ENCODE measurements around the gene CREG1. TPM values are rescaled to one million over a fixed set of nuclear protein-coding genes. Genes with fewer than 3 reads are reported as not detected.
"Not testable (repeated sequence)": the region's sequence is repeated elsewhere in the genome, so short reads cannot be mapped to it uniquely, and the experiment has no call there.

CREG1 gene
- total RNA-seq, 2 experiments from 2014 or later, result 19.5 TPM

DNA sequence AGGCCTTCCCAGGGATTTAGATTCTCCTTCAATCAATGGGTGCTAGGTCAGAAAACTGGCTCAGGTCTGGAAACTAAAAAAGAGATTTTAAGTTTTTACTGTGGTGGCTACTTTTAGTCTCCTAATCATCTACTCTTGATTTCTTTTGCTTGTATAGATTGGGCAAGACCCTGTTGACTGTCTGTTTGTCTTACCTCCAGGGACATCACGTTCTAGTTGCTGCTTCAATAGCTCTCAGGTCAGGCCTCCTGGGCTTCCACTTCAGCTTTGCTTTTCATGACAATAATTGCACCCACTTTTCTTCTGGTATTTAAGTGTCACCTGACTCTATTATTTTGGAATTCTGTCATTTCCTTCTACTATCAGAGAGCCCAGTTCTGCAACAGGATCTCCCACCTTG is 28.5 kb upstream of the CREG1 start:
- no peak for DNase-seq
- Mint-ChIP-seq H3K36me3 (ENCODE audit: low read depth) (no peaks in the 10 kb centered on the region), H3K27ac (no peak overlapping the region), H3K9me3 (no peaks in the 10 kb centered on the region), H3K4me1 (no peaks in the 10 kb centered on the region), H3K27me3 (peaks cover 7% of the 10 kb centered on the region), H3K4me3 (no peak overlapping the region)
- CTCF ChIA-PET, result no interaction called here
- POLR2A ChIA-PET, result no interaction called here

DNA sequence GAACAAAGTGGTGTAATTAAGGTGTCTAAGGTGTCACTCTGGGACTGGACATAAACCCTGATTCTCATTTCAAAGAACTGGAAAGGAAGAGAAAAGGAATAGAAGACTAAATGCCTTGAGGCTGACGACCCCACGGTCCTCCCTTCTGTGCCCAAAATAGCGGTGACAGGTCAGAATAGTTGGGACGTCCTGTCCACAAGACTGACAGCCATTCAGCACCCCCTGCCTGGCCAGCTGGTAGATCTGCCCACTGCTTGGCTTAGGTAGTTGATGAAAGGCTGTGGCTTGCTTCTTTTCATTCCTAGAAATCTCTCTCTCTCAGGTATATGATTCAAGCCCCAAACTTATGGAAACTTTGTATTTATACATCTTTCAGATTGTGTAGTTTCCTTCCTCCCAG is 26.4 kb upstream of the CREG1 start:
- ChIA-PET POLR2A (no interaction called here), CTCF (interaction anchor here (1.2 kb wide), 1 partner anchor 99 kb away, joined by 3 read pairs; no protein-coding TSS in a partner anchor)
- Mint-ChIP-seq H3K4me1 (no peaks in the 10 kb centered on the region), H3K9me3 (no peaks in the 10 kb centered on the region), H3K27me3 (peaks cover 18% of the 10 kb centered on the region), H3K36me3 (ENCODE audit: low read depth) (no peaks in the 10 kb centered on the region), H3K4me3 (no peak overlapping the region), H3K27ac (no peak overlapping the region)
- no peak for DNase-seq

DNA sequence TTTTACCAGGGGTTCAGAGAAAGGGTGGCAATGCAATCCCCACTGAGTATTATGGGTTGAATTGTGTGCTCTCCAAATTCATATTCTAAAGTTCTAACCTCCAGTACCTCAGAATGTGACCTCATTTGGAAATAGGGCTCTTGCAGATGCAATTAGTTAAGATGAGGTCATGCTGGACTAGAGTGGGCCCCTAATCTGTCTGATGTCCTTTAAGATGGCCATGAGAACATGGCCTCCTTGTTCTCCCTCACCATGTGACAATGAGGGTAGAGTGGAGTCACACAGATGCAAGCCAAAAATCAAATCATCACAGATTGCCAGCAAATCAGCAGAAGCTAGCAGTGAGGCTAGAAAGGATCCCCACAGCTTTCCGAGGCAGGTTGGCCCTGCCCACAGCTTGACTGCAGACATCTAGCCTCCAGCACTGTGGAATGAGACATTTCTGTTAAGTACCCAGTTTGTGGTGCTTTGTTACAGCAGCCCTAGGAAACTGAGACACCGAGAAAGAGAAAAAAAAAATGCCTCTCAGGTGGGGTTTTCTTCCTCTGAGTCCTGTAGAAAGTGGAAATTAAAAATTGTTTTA is 25.5 kb upstream of the CREG1 start:
- H3K27me3 Mint-ChIP-seq, result peaks cover 18% of the 10 kb centered on the region
- no peak overlapping the region for H3K4me3 Mint-ChIP-seq
- no peaks in the 10 kb centered on the region for H3K9me3 Mint-ChIP-seq
- POLR2A ChIA-PET, result no interaction called here
- DNase-seq, result no peak
- H3K27ac Mint-ChIP-seq, result no peak overlapping the region
- CTCF ChIA-PET, result interaction anchor here (0.6 to 1.2 kb wide), 2 partner anchors 98 to 163 kb away, joined by 3 read pairs; no protein-coding TSS in a partner anchor
- no peaks in the 10 kb centered on the region for H3K4me1 Mint-ChIP-seq
- no peaks in the 10 kb centered on the region for H3K36me3 Mint-ChIP-seq (ENCODE audit: low read depth)

DNA sequence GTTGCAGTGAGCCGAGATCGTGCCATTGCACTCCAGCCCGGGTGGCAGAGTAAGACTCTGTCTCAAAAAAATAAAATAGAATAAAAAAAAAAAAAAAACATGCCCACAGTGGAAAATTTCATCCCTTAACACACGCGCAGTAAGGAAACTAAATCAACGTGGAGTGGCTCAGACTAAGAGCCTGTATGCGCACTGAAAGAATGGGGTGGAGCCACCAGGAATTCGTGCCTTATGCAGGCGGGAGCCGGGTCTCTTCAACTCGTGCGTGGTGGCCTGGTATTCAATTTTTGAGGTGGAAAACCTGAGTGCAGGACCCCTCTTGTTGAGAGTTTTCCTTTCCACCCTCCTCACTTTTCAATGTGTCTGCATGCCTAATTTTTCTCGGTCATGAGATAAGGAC is 22.1 kb upstream of the CREG1 start:
- Mint-ChIP-seq H3K36me3 (ENCODE audit: low read depth) (no peaks in the 10 kb centered on the region), H3K4me3 (no peak overlapping the region), H3K4me1 (no peaks in the 10 kb centered on the region), H3K27me3 (peaks cover 24% of the 10 kb centered on the region), H3K9me3 (peaks cover 5% of the 10 kb centered on the region), H3K27ac (no peak overlapping the region)
- POLR2A ChIA-PET, result no interaction called here
- DNase-seq, result no peak
- CTCF ChIA-PET, result no interaction called here

DNA sequence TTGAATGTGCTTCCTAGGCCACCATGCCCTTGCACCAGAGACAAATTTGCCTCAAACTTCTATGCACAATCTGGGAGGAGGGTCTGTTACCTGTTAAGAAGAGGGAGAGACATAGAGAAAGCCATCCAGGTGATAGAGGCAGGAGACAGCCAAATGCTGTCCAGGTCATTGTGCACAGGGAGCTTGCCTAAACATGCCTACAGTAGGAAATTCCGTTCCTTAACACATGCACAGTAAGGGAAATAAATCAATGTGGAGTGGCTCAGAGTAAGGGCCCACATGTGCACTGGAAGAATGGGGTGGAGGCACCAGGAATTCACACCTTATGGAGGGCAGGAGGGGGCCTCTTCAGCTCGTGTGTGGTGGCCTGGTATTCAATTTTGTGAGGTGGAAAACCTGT is 19.5 kb upstream of the CREG1 start:
- H3K27ac Mint-ChIP-seq, result no peak overlapping the region
- H3K4me3 Mint-ChIP-seq, result no peak overlapping the region
- no peaks in the 10 kb centered on the region for H3K4me1 Mint-ChIP-seq
- ChIA-PET CTCF (interaction anchor here (1.1 kb wide), 1 partner anchor 13 kb away, joined by 3 read pairs; no protein-coding TSS in a partner anchor), POLR2A (no interaction called here)
- peaks cover 25% of the 10 kb centered on the region for H3K27me3 Mint-ChIP-seq
- DNase-seq, result no peak
- peaks cover 7% of the 10 kb centered on the region for H3K9me3 Mint-ChIP-seq
- no peaks in the 10 kb centered on the region for H3K36me3 Mint-ChIP-seq (ENCODE audit: low read depth)

DNA sequence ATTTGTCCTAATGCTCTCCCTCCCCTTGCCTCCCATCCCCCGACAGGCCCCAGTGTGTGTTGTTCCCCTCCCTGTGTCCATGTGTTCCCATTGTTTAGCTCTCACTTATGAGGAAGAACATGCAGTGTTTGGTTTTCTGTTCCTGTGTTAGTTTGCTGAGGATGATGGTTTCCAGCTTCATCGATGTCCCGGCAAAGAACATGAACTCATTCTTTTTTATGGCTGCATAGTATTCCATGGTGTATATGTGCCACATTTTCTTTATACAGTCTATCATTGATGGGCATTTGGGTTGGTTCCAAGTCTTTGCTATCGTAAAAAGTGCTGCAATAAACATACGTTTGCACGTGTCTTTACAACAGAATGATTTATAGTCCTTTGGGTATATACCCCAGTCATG is 17.1 kb upstream of the CREG1 start:
- POLR2A ChIA-PET; H3K4me3 Mint-ChIP-seq; DNase-seq; H3K36me3 Mint-ChIP-seq (ENCODE audit: low read depth); H3K9me3 Mint-ChIP-seq; H3K4me1 Mint-ChIP-seq; H3K27ac Mint-ChIP-seq: not testable (repeated sequence)
- CTCF ChIA-PET, result interaction anchor here (1.1 kb wide), 1 partner anchor 14 kb away, joined by 3 read pairs; no protein-coding TSS in a partner anchor
- peaks cover 12% of the 10 kb centered on the region for H3K27me3 Mint-ChIP-seq

DNA sequence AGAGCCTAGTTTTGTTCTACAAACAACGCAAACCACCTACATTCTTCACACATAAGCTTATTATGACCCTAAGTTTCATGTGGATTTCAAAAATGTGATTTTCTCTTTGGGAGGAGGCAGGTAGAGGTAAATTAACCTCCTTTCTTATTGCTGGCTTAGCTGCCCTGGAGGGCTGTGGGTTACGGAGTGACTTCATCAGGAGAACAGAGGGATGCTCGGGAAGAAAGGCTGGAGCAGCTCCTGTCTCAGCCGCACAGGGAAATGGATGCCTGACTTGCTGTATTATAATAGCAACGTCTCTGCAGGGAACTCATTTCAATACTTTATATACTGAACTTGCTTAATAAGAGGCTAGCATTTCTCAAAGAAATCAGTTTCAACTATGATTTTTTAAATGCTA is 14.1 kb upstream of the CREG1 start:
- no peaks in the 10 kb centered on the region for H3K36me3 Mint-ChIP-seq (ENCODE audit: low read depth)
- no peak overlapping the region for H3K27ac Mint-ChIP-seq
- peaks cover 10% of the 10 kb centered on the region for H3K27me3 Mint-ChIP-seq
- DNase-seq, result no peak
- ChIA-PET POLR2A (no interaction called here), CTCF (interaction anchor here (1.4 kb wide), 1 partner anchor 12 kb away, joined by 4 read pairs; no protein-coding TSS in a partner anchor)
- H3K9me3 Mint-ChIP-seq, result peaks cover 3% of the 10 kb centered on the region
- H3K4me1 Mint-ChIP-seq, result peaks cover 6% of the 10 kb centered on the region
- no peak overlapping the region for H3K4me3 Mint-ChIP-seq

DNA sequence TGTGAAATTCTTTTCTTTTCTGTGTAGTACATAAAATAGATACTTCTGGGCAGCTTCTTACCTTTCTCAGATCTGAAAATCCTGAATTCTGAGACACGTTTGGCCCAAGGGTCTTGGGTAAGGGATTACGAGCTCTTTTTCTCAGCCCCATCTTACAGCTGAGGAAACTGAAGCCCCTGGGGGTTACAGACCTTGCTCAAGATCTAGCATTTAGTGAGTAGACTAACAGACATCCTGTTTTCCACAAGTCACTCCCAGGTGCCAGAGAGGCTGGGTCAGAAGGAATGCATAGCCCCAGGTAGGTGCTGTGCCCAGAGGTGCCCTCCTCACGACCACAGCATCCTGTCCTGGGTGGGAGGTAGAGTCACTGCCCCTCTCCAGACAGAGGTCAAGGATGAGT is 13.2 kb upstream of the CREG1 start:
- CTCF ChIA-PET, result interaction anchor here (1.4 kb wide), 1 partner anchor 11 kb away, joined by 4 read pairs; no protein-coding TSS in a partner anchor

DNA sequence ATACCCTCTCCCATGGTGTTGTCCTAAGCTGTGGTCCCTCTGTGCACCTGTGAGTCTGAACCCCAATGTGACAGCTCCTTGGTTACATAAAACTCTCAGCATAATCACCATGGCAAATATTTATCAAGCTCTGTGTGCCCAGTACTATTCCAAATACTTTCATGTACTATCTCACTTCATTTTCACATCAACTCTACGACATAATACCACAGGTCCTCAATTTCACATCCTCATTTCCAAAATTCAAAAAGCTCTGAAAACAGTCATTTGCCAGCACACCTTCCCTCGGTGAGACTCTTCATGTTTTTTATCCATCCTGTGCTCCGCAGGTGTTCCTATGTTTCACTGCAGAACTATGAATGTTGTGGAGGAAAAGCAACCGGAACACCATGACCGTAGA is 12.4 kb upstream of the CREG1 start:
- ChIA-PET CTCF (interaction anchor here (1.1 to 2.1 kb wide), 2 partner anchors 12 to 34 kb away, joined by 3 to 12 read pairs; partner anchors contain the start of gene CREG1), POLR2A (interaction anchor here (0.6 kb wide), 1 partner anchor 12 kb away, joined by 3 read pairs; the partner anchor contains the start of gene CREG1)
- Mint-ChIP-seq H3K9me3 (peaks cover 3% of the 10 kb centered on the region), H3K36me3 (ENCODE audit: low read depth) (no peaks in the 10 kb centered on the region), H3K27me3 (peaks cover 8% of the 10 kb centered on the region), H3K27ac (no peak overlapping the region), H3K4me1 (peaks cover 6% of the 10 kb centered on the region), H3K4me3 (no peak overlapping the region)
- DNase-seq, result no peak

More for the DNA sequence above, 13.2 kb upstream of the CREG1 start:
- no peak for DNase-seq
- H3K9me3 Mint-ChIP-seq, result peaks cover 3% of the 10 kb centered on the region
- POLR2A ChIA-PET, result no interaction called here
- H3K4me3 Mint-ChIP-seq, result no peak overlapping the region
- H3K27me3 Mint-ChIP-seq, result peaks cover 10% of the 10 kb centered on the region
- H3K4me1 Mint-ChIP-seq, result peaks cover 6% of the 10 kb centered on the region
- H3K36me3 Mint-ChIP-seq (ENCODE audit: low read depth), result no peaks in the 10 kb centered on the region
- no peak overlapping the region for H3K27ac Mint-ChIP-seq

DNA sequence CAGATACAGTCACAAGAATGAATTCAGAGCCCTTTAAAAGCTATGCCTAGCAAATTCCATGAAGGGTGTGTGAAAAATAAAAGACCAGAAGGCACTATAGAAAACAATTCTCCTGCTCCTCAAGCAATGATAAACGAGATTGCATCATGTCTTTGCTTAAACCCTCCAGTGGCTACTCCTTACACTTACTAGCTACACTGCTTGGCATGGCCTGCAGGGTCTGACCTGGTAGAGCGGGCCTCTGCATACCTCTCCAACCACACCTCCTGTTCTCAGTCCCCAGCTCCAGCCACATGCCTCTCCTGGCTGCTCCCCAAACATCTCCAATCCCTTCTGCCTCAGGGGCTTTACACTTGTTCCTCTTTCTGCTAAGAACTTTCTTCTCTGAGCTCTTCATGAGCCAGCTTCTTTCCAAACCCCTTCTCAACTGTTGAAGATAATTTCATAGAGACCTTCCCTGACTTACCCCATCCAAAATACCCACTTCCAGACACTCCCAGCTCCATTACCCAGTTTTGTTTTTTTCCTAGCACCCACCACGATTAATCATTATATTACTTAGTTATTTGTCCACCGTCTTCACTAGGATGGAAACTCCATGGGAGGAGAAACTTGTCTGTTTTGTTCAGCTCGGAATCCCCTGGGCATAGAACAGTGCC is 11.2 kb upstream of the CREG1 start:
- H3K4me3 Mint-ChIP-seq, result no peak overlapping the region
- no peak overlapping the region for H3K27ac Mint-ChIP-seq
- H3K4me1 Mint-ChIP-seq, result peaks cover 6% of the 10 kb centered on the region
- no peaks in the 10 kb centered on the region for H3K9me3 Mint-ChIP-seq
- no peaks in the 10 kb centered on the region for H3K36me3 Mint-ChIP-seq (ENCODE audit: low read depth)
- POLR2A ChIA-PET, result no interaction called here
- no peak for DNase-seq
- H3K27me3 Mint-ChIP-seq, result peaks cover 3% of the 10 kb centered on the region
- CTCF ChIA-PET, result interaction anchor here (0.9 to 2.1 kb wide), 5 partner anchors 9 to 506 kb away, joined by 3 to 12 read pairs (median 6); partner anchors contain the start of gene CREG1

DNA sequence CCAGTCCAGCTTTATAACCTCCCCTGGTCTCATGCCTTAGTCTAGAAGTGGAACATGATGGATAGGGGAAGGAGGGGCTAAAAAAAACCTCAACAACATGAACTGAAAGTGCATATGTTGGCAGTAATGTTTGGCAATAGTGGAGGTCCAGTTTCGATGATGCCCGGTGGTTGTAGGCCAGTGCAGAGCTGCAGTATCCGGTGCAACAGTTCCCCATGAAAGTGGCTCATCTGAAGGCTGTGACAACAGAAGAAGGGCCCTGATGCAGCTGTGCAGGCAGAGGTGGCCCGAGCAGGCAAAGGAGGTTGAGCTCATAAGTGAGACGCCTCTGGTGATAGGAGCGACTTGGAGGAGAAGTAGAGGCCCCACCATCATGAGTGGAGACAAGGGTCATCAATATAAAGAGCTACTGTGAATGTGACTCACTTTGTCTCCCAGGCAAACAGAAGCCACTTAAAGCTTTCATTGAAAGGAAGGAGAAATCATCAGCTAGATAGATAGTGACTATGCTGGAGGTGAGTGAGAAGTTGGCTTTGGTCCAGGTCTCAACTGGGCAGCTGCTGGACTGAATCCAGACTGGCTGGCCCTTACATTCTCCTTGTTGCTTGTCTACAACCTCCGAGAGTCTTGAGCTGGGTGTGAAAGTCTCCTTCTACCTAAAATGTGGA is 10.2 kb upstream of the CREG1 start:
- ChIA-PET CTCF (interaction anchor here (0.8 to 2.1 kb wide), 5 partner anchors 8 to 505 kb away, joined by 3 to 12 read pairs (median 4); partner anchors contain the start of gene CREG1), POLR2A (interaction anchor here (0.5 kb wide), 1 partner anchor 697 kb away, joined by 3 read pairs; no protein-coding TSS in a partner anchor)
- H3K27me3 Mint-ChIP-seq, result peaks cover 6% of the 10 kb centered on the region
- H3K27ac Mint-ChIP-seq, result no peak overlapping the region
- no peaks in the 10 kb centered on the region for H3K36me3 Mint-ChIP-seq (ENCODE audit: low read depth)
- DNase-seq, result no peak
- H3K4me3 Mint-ChIP-seq, result no peak overlapping the region
- no peaks in the 10 kb centered on the region for H3K9me3 Mint-ChIP-seq
- peaks cover 6% of the 10 kb centered on the region for H3K4me1 Mint-ChIP-seq

DNA sequence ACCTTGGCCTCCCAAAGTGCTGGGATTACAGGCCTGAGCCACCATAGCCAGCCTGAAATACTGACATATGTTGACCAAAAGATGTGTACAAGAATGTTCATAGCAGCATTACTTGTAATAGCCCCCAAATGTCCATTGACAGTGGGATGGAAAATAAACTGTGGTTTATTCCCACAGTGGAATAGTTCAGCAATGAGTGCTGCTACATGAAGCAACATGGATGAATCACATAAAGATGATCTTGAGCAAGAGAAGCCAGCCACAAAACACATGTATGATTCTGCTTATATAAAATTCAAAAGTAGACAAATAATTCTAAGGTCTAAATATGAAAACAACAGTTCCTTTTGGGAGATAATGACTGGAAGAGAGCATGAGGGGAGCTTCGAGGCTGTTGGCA is 9.1 kb upstream of the CREG1 start:
- Mint-ChIP-seq H3K27ac (no peak overlapping the region), H3K4me1 (peaks cover 6% of the 10 kb centered on the region), H3K9me3 (no peaks in the 10 kb centered on the region), H3K27me3 (peaks cover 8% of the 10 kb centered on the region), H3K36me3 (ENCODE audit: low read depth) (no peaks in the 10 kb centered on the region), H3K4me3 (no peak overlapping the region)
- ChIA-PET POLR2A (no interaction called here), CTCF (no interaction called here)
- no peak for DNase-seq

DNA sequence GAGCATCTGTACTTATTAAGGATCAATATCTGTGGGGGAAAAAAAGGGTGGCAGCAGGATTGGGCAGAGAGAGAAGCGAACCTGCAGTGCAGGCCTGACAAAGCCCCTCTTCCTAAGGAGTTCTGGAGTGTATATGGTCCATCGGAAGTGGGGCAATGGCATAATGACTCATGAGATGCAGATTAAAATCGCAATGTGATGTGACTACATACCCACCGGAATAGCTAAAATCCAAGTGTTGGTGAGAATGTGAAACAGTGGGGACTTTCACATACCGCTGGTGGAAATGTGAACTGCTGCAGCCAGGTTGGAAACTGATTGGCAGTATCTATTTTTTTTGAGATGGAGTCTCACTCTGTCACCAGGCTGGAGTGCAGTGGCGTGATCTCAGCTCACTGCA is 8.2 kb upstream of the CREG1 start:
- DNase-seq, result no peak
- Mint-ChIP-seq H3K9me3 (no peaks in the 10 kb centered on the region), H3K27me3 (peaks cover 11% of the 10 kb centered on the region), H3K27ac (no peak overlapping the region), H3K4me3 (no peak overlapping the region), H3K4me1 (peaks cover 6% of the 10 kb centered on the region), H3K36me3 (ENCODE audit: low read depth) (no peaks in the 10 kb centered on the region)
- ChIA-PET POLR2A (no interaction called here), CTCF (interaction anchor here (0.7 to 1.4 kb wide), 3 partner anchors 8 to 22 kb away, joined by 3 to 4 read pairs (median 3); partner anchors contain the start of gene CREG1)

All from activated CD4-positive, alpha-beta memory T cell treated with anti-CD3 and anti-CD28 coated beads, Interleukin-2, amount 10 ng/mL, durations not matched to agents 7 days and 5 days (primary cell).